ENCODE data around the gene QPRT. TPM values are rescaled to one million over a fixed set of nuclear protein-coding genes. Genes with fewer than 3 reads are reported as not detected.

The QPRT gene
- total and polyA plus RNA-seq, 2 of the 13 experiments (the other 11 are each of a cell fraction or from before 2014, with no cell fraction given), result 130 to 218 TPM

DNA sequence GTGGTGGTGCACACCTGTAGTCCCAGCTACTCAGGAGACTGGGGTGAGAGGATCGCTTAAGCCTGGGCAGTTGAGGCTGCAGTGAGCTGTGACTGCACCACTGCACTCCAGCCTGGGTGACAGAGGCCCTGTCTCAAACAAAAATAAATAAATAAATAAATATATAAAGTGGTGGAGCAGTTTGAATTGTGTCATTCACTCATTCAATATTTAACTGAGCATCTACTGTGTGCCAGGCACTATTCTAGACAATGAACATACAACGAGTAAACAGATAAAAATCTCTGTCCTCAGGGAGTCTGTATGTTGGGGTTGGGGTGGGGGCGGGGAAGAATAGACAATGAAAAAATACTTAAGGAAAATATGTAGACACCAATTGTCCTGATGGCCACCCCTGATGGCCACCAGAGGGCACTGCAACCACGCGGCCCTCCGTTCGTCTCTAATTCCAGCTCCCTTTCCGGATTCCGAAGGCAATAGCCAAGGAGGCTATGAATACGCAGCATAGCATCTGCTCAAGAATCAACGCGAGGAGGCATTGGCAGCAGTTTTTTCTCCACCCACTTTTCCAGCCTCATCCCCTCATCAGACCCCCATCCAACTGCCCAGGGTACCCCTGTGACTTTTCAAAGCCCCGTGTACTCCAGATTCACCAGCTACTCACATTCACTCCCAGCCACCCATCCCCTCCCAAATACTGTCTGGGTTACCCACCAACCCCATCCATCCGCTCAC is 21.4 kb downstream of the QPRT start:
- BruUV-seq (replicated peaks), result no TSS peak
- POLR2A ChIA-PET, result interaction anchor here (0.6 to 2.4 kb wide), 18 partner anchors 10 to 332 kb away, joined by 3 to 11 read pairs (median 4); partner anchors contain the start of genes KIF22, MAZ, PAGR1 and QPRT
- no peak for TF ChIP-seq NR2F6 (IDR thresholded peaks at IDR 0.05)
- TF ChIP-seq NR2F6 (CRISPR knock-in tag; IDR thresholded peaks at IDR 0.05), result 0 out of 2 replicates have a peak, but pooled peaks have one; percentile 13
- TF ChIP-seq ZNF660 (CRISPR knock-in tag; IDR thresholded peaks at IDR 0.05; ENCODE audit: borderline replicate concordance, low read depth), result no peak
- peak; percentile 45; the same call in 1 of the 2 replicates for TF ChIP-seq NFKBIZ (CRISPR knock-in tag; IDR thresholded peaks at IDR 0.05)
- peak; percentile 54; the same call in 1 of the 2 replicates for TF ChIP-seq SALL1 (CRISPR knock-in tag; IDR thresholded peaks at IDR 0.05)
- TF ChIP-seq, protein P1, sequence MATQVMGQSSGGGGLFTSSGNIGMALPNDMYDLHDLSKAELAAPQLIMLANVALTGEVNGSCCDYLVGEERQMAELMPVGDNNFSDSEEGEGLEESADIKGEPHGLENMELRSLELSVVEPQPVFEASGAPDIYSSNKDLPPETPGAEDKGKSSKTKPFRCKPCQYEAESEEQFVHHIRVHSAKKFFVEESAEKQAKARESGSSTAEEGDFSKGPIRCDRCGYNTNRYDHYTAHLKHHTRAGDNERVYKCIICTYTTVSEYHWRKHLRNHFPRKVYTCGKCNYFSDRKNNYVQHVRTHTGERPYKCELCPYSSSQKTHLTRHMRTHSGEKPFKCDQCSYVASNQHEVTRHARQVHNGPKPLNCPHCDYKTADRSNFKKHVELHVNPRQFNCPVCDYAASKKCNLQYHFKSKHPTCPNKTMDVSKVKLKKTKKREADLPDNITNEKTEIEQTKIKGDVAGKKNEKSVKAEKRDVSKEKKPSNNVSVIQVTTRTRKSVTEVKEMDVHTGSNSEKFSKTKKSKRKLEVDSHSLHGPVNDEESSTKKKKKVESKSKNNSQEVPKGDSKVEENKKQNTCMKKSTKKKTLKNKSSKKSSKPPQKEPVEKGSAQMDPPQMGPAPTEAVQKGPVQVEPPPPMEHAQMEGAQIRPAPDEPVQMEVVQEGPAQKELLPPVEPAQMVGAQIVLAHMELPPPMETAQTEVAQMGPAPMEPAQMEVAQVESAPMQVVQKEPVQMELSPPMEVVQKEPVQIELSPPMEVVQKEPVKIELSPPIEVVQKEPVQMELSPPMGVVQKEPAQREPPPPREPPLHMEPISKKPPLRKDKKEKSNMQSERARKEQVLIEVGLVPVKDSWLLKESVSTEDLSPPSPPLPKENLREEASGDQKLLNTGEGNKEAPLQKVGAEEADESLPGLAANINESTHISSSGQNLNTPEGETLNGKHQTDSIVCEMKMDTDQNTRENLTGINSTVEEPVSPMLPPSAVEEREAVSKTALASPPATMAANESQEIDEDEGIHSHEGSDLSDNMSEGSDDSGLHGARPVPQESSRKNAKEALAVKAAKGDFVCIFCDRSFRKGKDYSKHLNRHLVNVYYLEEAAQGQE (IDR thresholded peaks at IDR 0.05; ENCODE audit: borderline replicate concordance in 1 of 2, low read depth in 1 of 2, low read length in 2 of 2), result no peak
- TF ChIP-seq ZNF644 (CRISPR knock-in tag; IDR thresholded peaks at IDR 0.05; ENCODE audit: low read depth), result no peak
- TF ChIP-seq, protein P2, sequence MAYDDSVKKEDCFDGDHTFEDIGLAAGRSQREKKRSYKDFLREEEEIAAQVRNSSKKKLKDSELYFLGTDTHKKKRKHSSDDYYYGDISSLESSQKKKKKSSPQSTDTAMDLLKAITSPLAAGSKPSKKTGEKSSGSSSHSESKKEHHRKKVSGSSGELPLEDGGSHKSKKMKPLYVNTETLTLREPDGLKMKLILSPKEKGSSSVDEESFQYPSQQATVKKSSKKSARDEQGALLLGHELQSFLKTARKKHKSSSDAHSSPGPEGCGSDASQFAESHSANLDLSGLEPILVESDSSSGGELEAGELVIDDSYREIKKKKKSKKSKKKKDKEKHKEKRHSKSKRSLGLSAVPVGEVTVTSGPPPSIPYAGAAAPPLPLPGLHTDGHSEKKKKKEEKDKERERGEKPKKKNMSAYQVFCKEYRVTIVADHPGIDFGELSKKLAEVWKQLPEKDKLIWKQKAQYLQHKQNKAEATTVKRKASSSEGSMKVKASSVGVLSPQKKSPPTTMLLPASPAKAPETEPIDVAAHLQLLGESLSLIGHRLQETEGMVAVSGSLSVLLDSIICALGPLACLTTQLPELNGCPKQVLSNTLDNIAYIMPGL (CRISPR knock-in tag; IDR thresholded peaks at IDR 0.05; ENCODE audit: borderline replicate concordance in 1 of 2, low read depth in 1 of 2), result peak in 1 of 2 experiments; percentile 31; a peak in 2 of 4 replicates
- TF ChIP-seq, protein P3, sequence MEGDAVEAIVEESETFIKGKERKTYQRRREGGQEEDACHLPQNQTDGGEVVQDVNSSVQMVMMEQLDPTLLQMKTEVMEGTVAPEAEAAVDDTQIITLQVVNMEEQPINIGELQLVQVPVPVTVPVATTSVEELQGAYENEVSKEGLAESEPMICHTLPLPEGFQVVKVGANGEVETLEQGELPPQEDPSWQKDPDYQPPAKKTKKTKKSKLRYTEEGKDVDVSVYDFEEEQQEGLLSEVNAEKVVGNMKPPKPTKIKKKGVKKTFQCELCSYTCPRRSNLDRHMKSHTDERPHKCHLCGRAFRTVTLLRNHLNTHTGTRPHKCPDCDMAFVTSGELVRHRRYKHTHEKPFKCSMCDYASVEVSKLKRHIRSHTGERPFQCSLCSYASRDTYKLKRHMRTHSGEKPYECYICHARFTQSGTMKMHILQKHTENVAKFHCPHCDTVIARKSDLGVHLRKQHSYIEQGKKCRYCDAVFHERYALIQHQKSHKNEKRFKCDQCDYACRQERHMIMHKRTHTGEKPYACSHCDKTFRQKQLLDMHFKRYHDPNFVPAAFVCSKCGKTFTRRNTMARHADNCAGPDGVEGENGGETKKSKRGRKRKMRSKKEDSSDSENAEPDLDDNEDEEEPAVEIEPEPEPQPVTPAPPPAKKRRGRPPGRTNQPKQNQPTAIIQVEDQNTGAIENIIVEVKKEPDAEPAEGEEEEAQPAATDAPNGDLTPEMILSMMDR (CRISPR knock-in tag; IDR thresholded peaks at IDR 0.05), result peak; percentile 92
- TF ChIP-seq ERF (CRISPR knock-in tag; IDR thresholded peaks at IDR 0.05), result peak; percentile 42; the same call in 1 of the 2 replicates
- TF ChIP-seq ZNF33B (CRISPR knock-in tag; IDR thresholded peaks at IDR 0.05), result no peak
- peak; percentile 37 for TF ChIP-seq RBM22 (optimal IDR thresholded peaks at IDR 0.05; ENCODE audit: low read length)
- no peak for TF ChIP-seq PTBP1 (IDR thresholded peaks at IDR 0.05; ENCODE audit: low read depth, low read length, poor library complexity, severe bottlenecking)
- no peak for TF ChIP-seq PCBP2 (optimal IDR thresholded peaks at IDR 0.05; ENCODE audit: low read depth, low read length, poor library complexity, severe bottlenecking)
- no peak for TF ChIP-seq SP1 (IDR thresholded peaks at IDR 0.05)
- no peak for TF ChIP-seq SP1 (CRISPR knock-in tag; IDR thresholded peaks at IDR 0.05)
- TF ChIP-seq MIXL1 (CRISPR knock-in tag; IDR thresholded peaks at IDR 0.05), result 0 out of 2 replicates have a peak, but pooled peaks have one; percentile 45
- no peak for TF ChIP-seq HHEX (CRISPR knock-in tag; IDR thresholded peaks at IDR 0.05)

More for the DNA sequence above, 21.4 kb downstream of the QPRT start:
- Histone ChIP-seq H3K4me1 (ENCODE audit: insufficient read depth, low read length) (peaks cover 19% of the 10 kb centered on the region), H3K36me3 (replicated peaks in 1 of 2; ENCODE audit: control insufficient read depth in 1 of 2, insufficient read depth in 2 of 2, low read length in 2 of 2) (peaks cover 9 to 11% of the 10 kb centered on the region in 2 experiments; a peak in 4 of 5 replicates), H3K27ac (ENCODE audit: extremely low read length, insufficient read depth, low read length) (no peak overlapping the region), H3K4me2 (ENCODE audit: low read depth, low read length) (peak overlapping the region; percentile 54), H3K27me3 (ENCODE audit: control insufficient read depth in 1 of 2, insufficient read depth in 2 of 2, low read length in 2 of 2) (peaks cover 0 to 4% of the 10 kb centered on the region in 2 experiments; a peak in 1 of 5 replicates), H3K4me3 (replicated peaks in 1 of 3; ENCODE audit: insufficient read depth in 1 of 3, low read depth in 2 of 3, low read length in 3 of 3) (no peak overlapping the region), H4K20me1 (ENCODE audit: insufficient read depth, low read length) (peaks cover 8% of the 10 kb centered on the region), H3K9ac (ENCODE audit: insufficient read depth, low read depth, low read length) (no peak overlapping the region), H3K79me2 (ENCODE audit: insufficient read depth, low read length) (peaks cover 3% of the 10 kb centered on the region), H2AFZ (ENCODE audit: low read length) (no peak overlapping the region), H3K9me3 (ENCODE audit: low read length) (no peaks in the 10 kb centered on the region)
- FAIRE-seq (peak; percentile 92), ATAC-seq (peak; percentile 64), DNase-seq (ENCODE audit: low spot score) (peak; percentile 71)
- intact Hi-C loops (cut with micrococcal nuclease; ENCODE audit: unreplicated experiment), result loop anchor here (1.0 to 5.0 kb wide), 3 partner anchors 21 to 332 kb away; partner anchors contain the start of gene TLCD3B
- CTCF ChIA-PET (ENCODE audit: low intra/inter-chr PET ratio, low total read pairs), result interaction anchor here (0.8 to 2.7 kb wide), 8 partner anchors 9 to 332 kb away, joined by 3 to 23 read pairs (median 8); partner anchors contain the start of gene PAGR1
- in situ Hi-C loops (cut with HindIII; ENCODE audit: extremely low pct_ligation_motif_present, low pct_unique_long_range_greater_than_20kb), result no loop called here
- WGBS (ENCODE audit: low lambda C conversion rate), result 12% methylated on average over 14 of the region's 14 CpGs
